Fibroblast of peridontal ligament (primary cell): Measurements from ENCODE around the gene CCDC82.

ENCODE experiments used
- DNase-seq: peaks from one replicate; pipeline ENCODE4 v3.0.0-alpha.2; 2010; ENCODE audit errors: extremely low read depth

Gene CCDC82

DNA sequence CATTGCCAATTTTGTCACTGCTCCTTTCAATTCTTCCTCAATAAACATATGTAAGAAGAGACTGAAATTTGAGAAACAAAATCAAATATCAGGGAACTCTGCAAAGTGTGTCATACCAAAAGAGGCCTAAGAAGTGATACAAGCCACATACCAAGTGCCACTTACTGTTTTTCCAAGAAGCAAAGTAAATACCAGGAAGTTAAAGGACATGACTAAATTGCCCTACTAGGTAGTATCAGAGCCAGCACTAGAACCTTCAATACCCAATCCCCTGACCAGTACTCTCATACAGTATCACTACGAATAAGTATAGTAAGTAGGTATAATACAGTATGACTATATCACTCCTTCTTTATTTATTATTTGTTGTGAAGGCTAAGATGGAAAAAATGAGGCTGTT is 60.3 kb downstream of the CCDC82 start:
- no peak for DNase-seq

DNA sequence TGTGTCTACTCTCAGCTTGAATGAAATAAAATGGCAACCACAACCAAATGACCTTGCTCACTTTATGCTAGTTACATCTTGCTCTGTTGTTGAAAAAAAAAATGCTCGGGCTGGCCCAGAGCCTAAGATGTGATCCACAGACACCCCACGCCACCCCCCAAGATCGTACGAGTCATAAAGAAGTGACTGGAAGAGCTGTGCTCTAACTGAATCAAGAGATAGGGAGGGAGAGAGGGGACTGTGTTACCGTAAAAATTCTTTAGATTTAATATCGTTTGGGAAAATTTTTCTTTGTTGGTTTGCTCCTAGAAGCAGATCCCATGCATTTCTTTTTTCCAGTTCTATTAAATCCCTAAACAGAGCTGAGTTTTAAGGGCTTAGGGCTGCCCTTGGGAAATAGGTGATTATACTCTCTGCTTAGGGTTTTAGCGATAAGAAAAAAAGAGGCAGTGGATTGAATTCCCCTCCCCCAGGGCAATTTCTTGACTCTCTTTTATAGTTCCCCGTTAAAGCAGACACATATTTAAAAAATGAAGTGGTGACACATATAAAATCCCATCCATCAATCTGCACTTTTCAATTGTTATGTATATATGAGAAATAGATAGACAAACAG is 61.2 kb downstream of the CCDC82 start:
- DNase-seq: no peak

DNA sequence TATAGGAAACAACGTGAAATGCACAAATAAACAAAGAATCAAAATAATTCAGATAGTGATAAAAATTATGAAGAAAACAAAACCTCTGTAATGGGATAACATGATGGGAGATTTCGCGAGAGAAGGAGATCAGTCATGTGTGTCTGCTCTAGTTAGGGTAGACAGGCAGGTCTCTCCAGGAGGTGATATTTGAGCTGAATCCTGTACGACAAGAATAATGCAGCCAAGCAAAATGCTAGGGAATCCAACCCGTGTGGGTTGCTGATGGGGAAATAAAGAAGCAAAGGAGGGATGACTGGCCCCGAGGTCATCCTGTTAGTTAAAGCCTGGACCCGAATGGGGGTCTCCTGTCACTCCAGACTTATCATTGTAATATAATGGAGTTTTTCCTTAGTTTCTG is 62.8 kb downstream of the CCDC82 start:
- no peak for DNase-seq

DNA sequence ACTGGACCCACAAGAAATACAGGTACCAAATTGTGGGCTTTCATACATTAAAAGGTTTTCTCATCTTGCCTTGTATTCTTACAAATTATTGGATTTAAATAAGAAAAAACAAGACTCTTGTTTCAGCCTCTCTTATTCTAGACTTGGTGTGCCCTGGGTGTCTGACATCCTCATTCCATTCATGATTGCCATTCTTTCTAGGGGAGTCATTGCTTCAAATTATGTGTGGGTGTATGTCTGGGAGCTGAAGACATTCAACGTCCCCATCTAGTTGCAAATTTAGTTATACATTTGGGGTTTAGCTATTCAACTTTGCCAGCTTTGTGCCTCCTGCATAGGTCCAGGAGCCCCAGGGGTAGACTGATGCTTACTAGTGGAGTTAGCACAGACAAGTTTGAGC is 64.8 kb downstream of the CCDC82 start:
- peak; percentile 69 for DNase-seq

DNA sequence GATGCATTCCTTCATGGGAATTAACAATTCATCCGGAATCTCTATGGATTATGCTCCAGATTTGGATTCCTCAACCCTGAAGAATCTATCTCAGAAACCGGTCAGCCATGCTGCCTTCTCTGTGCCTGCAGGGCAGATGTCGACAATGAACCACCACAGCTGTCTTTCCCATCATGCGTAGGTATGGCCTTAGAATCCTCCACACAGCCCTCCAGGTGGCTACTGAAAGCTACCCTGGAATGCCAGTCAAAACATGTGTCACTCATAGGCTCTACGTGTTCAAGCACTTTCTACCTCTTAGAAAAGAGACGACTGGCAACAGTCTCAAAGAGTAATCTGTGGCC is 66.1 kb downstream of the CCDC82 start:
- no peak for DNase-seq

- DNase-seq: no peak
Observed at GRCh38 chr11:96322775-96323641, 66.7 kb downstream of the CCDC82 start.

DNA sequence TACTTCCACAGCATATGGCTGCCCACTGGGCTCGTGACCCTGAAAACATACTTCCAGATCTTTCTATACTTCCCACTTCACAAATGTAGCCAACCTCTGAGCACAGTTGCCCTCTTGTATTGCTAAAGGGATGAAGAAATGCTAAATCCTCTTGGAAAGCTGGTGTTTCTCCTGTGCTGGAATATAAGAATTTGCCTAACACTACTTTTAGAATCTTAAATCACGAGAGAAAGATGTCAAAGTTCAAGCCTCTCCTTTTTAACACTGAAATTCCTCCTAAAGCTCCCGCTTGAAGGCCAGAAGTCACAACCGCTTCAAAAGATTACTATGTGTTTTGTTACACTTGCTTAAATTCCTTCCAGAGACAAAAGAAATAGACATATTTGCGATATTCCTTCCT is 68.6 kb downstream of the CCDC82 start:
- no peak for DNase-seq

- no peak for DNase-seq
Observed at GRCh38 chr11:96319898-96320656, 69.6 kb downstream of the CCDC82 start.

DNA sequence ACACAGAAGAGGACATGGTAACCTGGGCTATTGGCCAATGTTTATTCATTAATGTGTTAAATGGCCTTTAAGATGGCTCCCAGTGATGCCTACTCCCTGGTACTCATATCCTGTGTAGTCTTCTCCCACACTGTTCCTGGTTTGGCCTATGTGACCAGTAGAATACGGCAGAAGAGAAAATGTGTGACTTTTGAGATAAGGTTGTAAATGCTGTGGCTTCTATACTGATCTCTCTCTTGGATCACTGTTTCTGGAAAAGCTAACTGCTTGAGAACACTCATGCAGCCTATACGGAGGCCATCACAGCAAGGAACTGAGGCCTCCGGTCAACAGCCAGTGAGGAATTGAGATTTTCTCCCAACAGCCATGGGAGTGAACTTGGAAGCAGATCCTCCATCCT is 70.9 kb downstream of the CCDC82 start:
- DNase-seq: no peak

- DNase-seq: no peak
Observed at GRCh38 chr11:96318399-96318798, 71.3 kb downstream of the CCDC82 start.

GRCh38 chr11:96317985-96318384 is 71.7 kb downstream of the CCDC82 start:
- no peak for DNase-seq

- no peak for DNase-seq
Observed at GRCh38 chr11:96317571-96317970, 72.1 kb downstream of the CCDC82 start.

- DNase-seq: no peak
Observed at GRCh38 chr11:96316869-96317268, 72.8 kb downstream of the CCDC82 start.

DNA sequence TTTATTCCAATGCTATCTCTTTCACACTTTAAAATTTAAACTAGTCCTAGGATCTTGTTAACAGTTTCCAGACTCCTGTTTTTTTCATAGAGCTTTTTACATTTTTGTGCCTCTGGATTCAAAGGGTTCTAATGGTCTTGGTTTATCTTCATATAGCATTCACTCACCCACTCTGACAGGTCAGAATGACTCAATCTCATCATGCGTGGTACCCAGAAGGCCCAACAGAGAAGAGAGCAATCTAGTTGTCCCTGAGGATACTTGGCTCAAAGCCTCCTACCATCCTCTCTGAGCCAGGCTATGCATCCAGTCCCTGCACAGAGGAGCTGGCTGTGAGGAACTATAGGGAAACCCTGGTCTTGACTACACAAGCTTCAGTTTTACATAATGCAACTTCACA is 74.2 kb downstream of the CCDC82 start:
- DNase-seq: no peak

DNA sequence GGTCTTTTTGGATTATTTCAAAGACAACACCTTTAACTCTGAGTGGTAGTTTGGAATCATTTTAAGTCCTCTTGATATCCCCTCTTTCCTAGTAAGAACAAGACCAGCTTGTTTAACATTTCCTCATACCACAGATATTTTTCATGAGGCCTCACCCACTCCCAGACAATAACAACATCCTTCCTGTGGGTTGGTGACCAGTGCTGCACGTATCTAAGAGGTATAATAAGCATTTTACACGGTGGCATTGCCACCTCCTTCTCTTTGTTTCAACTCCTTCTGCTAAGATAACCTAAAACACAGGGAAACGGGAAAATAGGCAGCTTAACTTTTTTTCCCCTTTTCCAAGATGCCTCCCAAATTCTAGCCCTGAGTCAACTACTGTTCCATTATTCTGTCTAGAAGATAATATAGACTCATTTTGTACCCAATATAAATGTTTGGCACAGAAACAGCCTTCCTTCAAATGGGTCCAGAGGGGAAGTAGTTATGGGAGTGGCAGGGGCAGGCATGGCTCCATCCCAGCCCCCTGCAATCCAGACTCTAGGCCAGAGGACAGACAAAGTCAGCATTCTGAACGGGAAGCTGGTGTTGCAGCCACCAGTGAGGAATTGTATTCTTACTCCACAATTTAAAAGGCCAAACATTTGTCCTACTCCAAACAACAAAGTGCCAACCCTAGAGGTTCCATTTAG is 75.2 kb downstream of the CCDC82 start:
- DNase-seq: peak; percentile 39

DNA sequence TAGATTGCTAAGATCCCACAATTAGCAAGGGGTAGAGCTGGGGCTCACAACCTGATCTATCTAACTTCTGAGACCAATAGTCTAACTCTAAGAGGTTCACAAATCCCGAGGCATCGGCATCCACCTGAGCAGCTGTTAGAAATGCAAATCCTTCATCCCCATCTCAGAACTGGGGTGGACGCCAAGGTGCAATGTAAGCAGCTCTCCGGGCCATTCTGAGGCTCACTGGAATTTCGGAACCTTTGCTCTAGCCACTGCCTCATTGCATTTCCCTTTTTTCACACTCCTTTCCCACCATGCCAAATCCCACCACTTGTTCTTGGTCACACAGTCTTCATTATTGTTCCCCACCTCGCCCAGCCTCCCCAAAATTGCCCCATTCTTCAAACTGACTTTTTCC is 76.5 kb downstream of the CCDC82 start:
- no peak for DNase-seq

DNA sequence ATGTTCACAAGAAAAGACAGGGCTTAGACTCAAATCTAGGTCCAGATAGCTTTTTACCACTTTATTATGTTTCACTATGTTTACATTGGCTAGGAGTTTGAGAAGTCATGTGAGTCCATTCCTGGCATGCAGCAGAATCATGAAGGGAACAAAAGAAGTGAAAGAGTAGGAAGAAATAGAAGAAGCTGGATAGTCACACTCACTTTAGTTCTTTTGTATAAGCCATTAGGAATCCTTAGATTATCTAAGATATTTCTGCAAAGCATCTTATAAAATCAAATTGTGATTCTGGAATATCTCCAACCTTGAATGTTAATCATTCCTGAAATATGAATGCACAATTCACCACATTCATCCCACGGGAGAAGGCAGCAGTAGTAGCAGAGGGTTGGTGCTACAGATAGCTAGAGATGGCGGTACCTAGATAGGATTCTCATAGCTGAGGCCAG is 78.6 kb downstream of the CCDC82 start:
- DNase-seq: peak; percentile 89

- no peak for DNase-seq
Observed at GRCh38 chr11:96310236-96310635, 79.5 kb downstream of the CCDC82 start.

DNA sequence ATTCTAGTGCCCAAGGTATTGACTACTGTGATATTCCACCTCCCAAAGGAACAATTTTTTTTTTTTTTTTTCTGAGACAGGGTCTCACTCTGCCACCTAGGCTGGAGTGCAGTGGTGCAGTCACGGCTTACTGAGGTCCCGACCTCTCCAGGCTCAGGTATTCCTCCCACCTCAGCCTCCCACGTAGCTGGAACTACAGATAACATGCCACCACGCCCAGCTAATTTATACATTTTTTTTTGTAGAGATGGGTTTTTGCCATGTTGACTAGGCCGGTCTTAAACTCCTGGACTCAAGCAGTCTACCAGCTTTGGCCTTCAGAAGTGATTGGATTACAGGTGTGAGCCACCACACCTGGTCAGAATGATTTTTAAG is 80.1 kb downstream of the CCDC82 start:
- DNase-seq: no peak

DNA sequence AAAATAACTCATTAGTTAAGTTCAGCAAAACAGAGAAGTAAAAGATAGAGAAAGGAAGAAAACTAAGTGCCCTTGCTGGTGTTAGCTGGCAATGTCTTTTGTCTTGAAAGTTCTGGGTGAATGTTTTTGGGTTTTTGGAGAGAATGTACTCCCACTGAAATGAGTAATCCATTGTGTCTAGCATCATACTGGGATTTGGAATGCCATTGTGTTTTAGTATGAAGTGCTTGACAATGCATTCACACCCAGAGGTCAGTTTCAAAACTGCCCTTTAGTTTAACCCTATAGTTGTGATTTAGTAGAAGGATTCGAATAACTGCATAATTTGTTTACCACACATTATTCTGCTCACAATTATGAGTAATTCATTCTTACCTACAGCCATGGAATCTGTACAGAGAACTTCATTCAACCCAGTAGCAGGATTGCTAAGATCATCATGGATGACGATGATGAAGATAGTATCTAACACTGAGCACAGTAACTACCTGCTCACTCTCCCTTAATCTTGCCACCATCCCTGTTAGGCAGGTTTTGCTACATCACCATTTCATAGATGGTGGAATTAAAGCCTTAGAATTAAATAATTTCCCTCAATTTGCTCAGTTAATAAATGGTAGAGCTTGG is 80.6 kb downstream of the CCDC82 start:
- DNase-seq: peak; percentile 51

DNA sequence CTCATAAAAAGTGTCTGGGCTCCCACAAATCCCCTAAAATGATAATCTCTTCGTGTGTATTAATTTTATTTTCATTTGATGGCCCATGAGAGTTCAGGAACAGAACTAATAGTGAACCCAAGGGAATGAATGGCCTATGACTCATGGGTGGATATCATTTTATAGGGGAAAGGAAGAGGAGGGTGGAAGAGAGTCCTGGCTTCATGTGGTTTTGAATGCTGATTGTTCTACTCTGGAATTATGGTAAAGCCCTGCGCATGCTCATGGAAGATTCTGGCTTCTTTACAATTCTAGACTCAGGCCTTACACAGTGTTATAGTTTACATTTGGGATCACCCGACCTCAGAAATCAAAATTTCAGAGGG is 82.0 kb downstream of the CCDC82 start:
- peak; percentile 94 for DNase-seq
